ENCODE results near the gene LTA4H. TPM values are rescaled to one million over a fixed set of nuclear protein-coding genes. Genes with fewer than 3 reads are reported as not detected.

The LTA4H gene
- total and polyA plus RNA-seq, 4 donors: 45.5 to 66.8 (median 54.4) TPM

- ATAC-seq (ENCODE audit: low FRiP score) (no peak), DNase-seq (no peak)
- H3K9me3 ChIP-seq (ENCODE audit: control insufficient read depth, low read length): no peaks in the 10 kb centered on the region
- no peak overlapping the region for H3K27ac ChIP-seq (ENCODE audit: low read depth in 1 of 2, low read length in 2 of 2)
- no peaks in the 10 kb centered on the region for H3K36me3 ChIP-seq (ENCODE audit: control insufficient read depth in 1 of 2, insufficient read depth in 2 of 2, low read length in 1 of 2)
- no peak overlapping the region for H3K4me3 ChIP-seq (ENCODE audit: low read length in 2 of 2)
- intact Hi-C loops (cut with DNase I): loop anchor here in 1 of 2 donors (10.0 kb wide), 1 partner anchor 419 kb away; no protein-coding TSS in a partner anchor
- no peaks in the 10 kb centered on the region for H3K4me1 ChIP-seq (ENCODE audit: control insufficient read depth in 1 of 2, insufficient read depth in 2 of 2, low read length in 2 of 2)
- H3K27me3 ChIP-seq (ENCODE audit: control insufficient read depth in 1 of 2, insufficient read depth in 2 of 2, low read length in 1 of 2): no peaks in the 10 kb centered on the region
- 94 to 98% methylated on average over 7 of the region's 7 CpGs for WGBS, 2 donors
These were observed 41.5 kb downstream of the LTA4H start for GRCh38 chr12:95993907-95994306.

DNA sequence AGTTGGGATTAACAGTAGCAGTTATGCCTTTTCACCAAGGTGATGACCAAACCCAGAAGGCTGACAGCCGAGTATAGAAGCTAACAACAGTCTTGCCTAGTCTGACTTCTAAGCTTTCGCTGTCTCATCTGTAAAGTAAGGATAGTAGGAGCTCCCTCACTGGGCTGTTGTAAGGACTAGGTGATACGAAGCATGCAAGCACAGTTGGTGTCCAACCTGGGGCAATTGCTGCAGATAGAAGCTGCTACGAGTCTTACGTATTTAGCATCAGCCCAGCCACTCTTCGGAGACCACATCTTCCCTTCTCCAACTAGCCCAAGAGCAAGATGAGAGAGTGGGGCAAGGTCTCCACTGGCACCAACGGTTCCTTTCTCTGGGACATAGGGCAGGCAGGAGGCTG is 45.3 kb downstream of the LTA4H start:
- ATAC-seq (ENCODE audit: low FRiP score) (no peak), DNase-seq (no peak)
- intact Hi-C loops (cut with DNase I): loop anchor here in 1 of 2 donors (10.0 kb wide), 1 partner anchor 415 kb away; no protein-coding TSS in a partner anchor
- H3K4me1 ChIP-seq (ENCODE audit: control insufficient read depth in 1 of 2, insufficient read depth in 2 of 2, low read length in 2 of 2): no peaks in the 10 kb centered on the region
- no peaks in the 10 kb centered on the region for H3K9me3 ChIP-seq (ENCODE audit: control insufficient read depth, low read length)
- no peaks in the 10 kb centered on the region for H3K27me3 ChIP-seq (ENCODE audit: control insufficient read depth in 1 of 2, insufficient read depth in 2 of 2, low read length in 1 of 2)
- WGBS, 2 donors: 81 to 83% methylated on average over 7 of the region's 7 CpGs
- no peak overlapping the region for H3K4me3 ChIP-seq (ENCODE audit: low read length in 2 of 2)
- no peaks in the 10 kb centered on the region for H3K36me3 ChIP-seq (ENCODE audit: control insufficient read depth in 1 of 2, insufficient read depth in 2 of 2, low read length in 1 of 2)
- no peak overlapping the region for H3K27ac ChIP-seq (ENCODE audit: low read depth in 1 of 2, low read length in 2 of 2)

GRCh38 chr12:95989504-95990123 is 45.8 kb downstream of the LTA4H start:
- ATAC-seq (ENCODE audit: low FRiP score): no peak
- intact Hi-C loops (cut with DNase I): loop anchor here in 1 of 2 donors (10.0 kb wide), 1 partner anchor 415 kb away; no protein-coding TSS in a partner anchor
- Histone ChIP-seq H3K4me1 (ENCODE audit: control insufficient read depth in 1 of 2, insufficient read depth in 2 of 2, low read length in 2 of 2) (no peaks in the 10 kb centered on the region), H3K9me3 (ENCODE audit: control insufficient read depth, low read length) (no peaks in the 10 kb centered on the region), H3K36me3 (ENCODE audit: control insufficient read depth in 1 of 2, insufficient read depth in 2 of 2, low read length in 1 of 2) (no peaks in the 10 kb centered on the region), H3K27me3 (ENCODE audit: control insufficient read depth in 1 of 2, insufficient read depth in 2 of 2, low read length in 1 of 2) (no peaks in the 10 kb centered on the region), H3K4me3 (ENCODE audit: low read length in 2 of 2) (no peak overlapping the region), H3K27ac (ENCODE audit: low read depth in 1 of 2, low read length in 2 of 2) (no peak overlapping the region)
- DNase-seq: no peak
- 70 to 73% methylated on average over 4 of the region's 4 CpGs for WGBS, 2 donors

GRCh38 chr12:95988506-95989275 is 46.7 kb downstream of the LTA4H start:
- H3K9me3 ChIP-seq (ENCODE audit: control insufficient read depth, low read length): no peaks in the 10 kb centered on the region
- no peak overlapping the region for H3K27ac ChIP-seq (ENCODE audit: low read depth in 1 of 2, low read length in 2 of 2)
- H3K36me3 ChIP-seq (ENCODE audit: control insufficient read depth in 1 of 2, insufficient read depth in 2 of 2, low read length in 1 of 2): no peaks in the 10 kb centered on the region
- H3K27me3 ChIP-seq (ENCODE audit: control insufficient read depth in 1 of 2, insufficient read depth in 2 of 2, low read length in 1 of 2): no peaks in the 10 kb centered on the region
- no peaks in the 10 kb centered on the region for H3K4me1 ChIP-seq (ENCODE audit: control insufficient read depth in 1 of 2, insufficient read depth in 2 of 2, low read length in 2 of 2)
- no peak overlapping the region for H3K4me3 ChIP-seq (ENCODE audit: low read length in 2 of 2)
- DNase-seq (no peak), ATAC-seq (ENCODE audit: low FRiP score) (no peak)
- WGBS, 2 donors: 86 to 88% methylated on average over 11 of the region's 11 CpGs
- intact Hi-C loops (cut with DNase I): no loop called here

- Histone ChIP-seq H3K27me3 (ENCODE audit: control insufficient read depth in 1 of 2, insufficient read depth in 2 of 2, low read length in 1 of 2) (no peaks in the 10 kb centered on the region), H3K4me1 (ENCODE audit: control insufficient read depth in 1 of 2, insufficient read depth in 2 of 2, low read length in 2 of 2) (no peaks in the 10 kb centered on the region), H3K36me3 (ENCODE audit: control insufficient read depth in 1 of 2, insufficient read depth in 2 of 2, low read length in 1 of 2) (no peaks in the 10 kb centered on the region), H3K4me3 (ENCODE audit: low read length in 2 of 2) (no peak overlapping the region), H3K27ac (ENCODE audit: low read depth in 1 of 2, low read length in 2 of 2) (no peak overlapping the region), H3K9me3 (ENCODE audit: control insufficient read depth, low read length) (no peaks in the 10 kb centered on the region)
- DNase-seq (no peak), ATAC-seq (ENCODE audit: low FRiP score) (no peak)
- WGBS, 2 donors: 76 to 82% methylated on average over 14 of the region's 14 CpGs
- intact Hi-C loops (cut with DNase I): no loop called here
These were observed 48.5 kb downstream of the LTA4H start for GRCh38 chr12:95986635-95987570.

DNA sequence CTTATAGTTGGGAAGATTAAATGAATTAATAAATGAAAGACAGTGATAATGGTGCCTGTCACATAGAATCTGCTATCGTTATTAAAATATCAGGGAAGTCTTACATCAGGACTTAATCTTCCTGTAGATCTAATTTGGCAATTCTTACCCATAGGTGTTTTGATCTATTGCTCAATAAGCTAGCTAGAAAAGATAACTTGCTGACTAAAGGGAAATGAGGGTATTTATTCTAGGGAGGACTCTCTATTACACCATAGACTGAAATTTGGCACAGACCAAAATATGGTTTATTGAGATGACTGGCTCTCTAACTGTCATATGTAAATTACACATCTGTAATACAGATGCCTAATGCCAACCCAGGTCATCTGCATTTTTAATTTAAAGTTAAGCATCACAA is 50.7 kb downstream of the LTA4H start:
- H3K4me1 ChIP-seq (ENCODE audit: control insufficient read depth in 1 of 2, insufficient read depth in 2 of 2, low read length in 2 of 2): no peaks in the 10 kb centered on the region
- H3K36me3 ChIP-seq (ENCODE audit: control insufficient read depth in 1 of 2, insufficient read depth in 2 of 2, low read length in 1 of 2): no peaks in the 10 kb centered on the region
- WGBS, 2 donors: 94 to 100% methylated on average over 1 of the region's 1 CpG
- no peak overlapping the region for H3K4me3 ChIP-seq (ENCODE audit: low read length in 2 of 2)
- no peak overlapping the region for H3K27ac ChIP-seq (ENCODE audit: low read depth in 1 of 2, low read length in 2 of 2)
- no peaks in the 10 kb centered on the region for H3K27me3 ChIP-seq (ENCODE audit: control insufficient read depth in 1 of 2, insufficient read depth in 2 of 2, low read length in 1 of 2)
- DNase-seq (no peak), ATAC-seq (ENCODE audit: low FRiP score) (no peak)
- H3K9me3 ChIP-seq (ENCODE audit: control insufficient read depth, low read length): no peaks in the 10 kb centered on the region
- intact Hi-C loops (cut with DNase I): no loop called here

- Histone ChIP-seq H3K27me3 (ENCODE audit: control insufficient read depth in 1 of 2, insufficient read depth in 2 of 2, low read length in 1 of 2) (no peaks in the 10 kb centered on the region), H3K27ac (ENCODE audit: low read depth in 1 of 2, low read length in 2 of 2) (no peak overlapping the region), H3K36me3 (ENCODE audit: control insufficient read depth in 1 of 2, insufficient read depth in 2 of 2, low read length in 1 of 2) (no peaks in the 10 kb centered on the region), H3K9me3 (ENCODE audit: control insufficient read depth, low read length) (no peaks in the 10 kb centered on the region), H3K4me3 (ENCODE audit: low read length in 2 of 2) (no peak overlapping the region), H3K4me1 (ENCODE audit: control insufficient read depth in 1 of 2, insufficient read depth in 2 of 2, low read length in 2 of 2) (no peaks in the 10 kb centered on the region)
- no peak for ATAC-seq (ENCODE audit: low FRiP score)
- no peak for DNase-seq
- intact Hi-C loops (cut with DNase I): no loop called here
- 69 to 71% methylated on average over 1 of the region's 1 CpG for WGBS, 2 donors
These were observed 52.8 kb downstream of the LTA4H start for GRCh38 chr12:95982602-95983001.

GRCh38 chr12:95980437-95980836 is 55.0 kb downstream of the LTA4H start:
- WGBS, 2 donors: 87% methylated on average over 5 of the region's 5 CpGs
- intact Hi-C loops (cut with DNase I): no loop called here
- Histone ChIP-seq H3K27ac (ENCODE audit: low read depth in 1 of 2, low read length in 2 of 2) (no peak overlapping the region), H3K9me3 (ENCODE audit: control insufficient read depth, low read length) (no peaks in the 10 kb centered on the region), H3K36me3 (ENCODE audit: control insufficient read depth in 1 of 2, insufficient read depth in 2 of 2, low read length in 1 of 2) (no peaks in the 10 kb centered on the region), H3K27me3 (ENCODE audit: control insufficient read depth in 1 of 2, insufficient read depth in 2 of 2, low read length in 1 of 2) (no peaks in the 10 kb centered on the region), H3K4me3 (ENCODE audit: low read length in 2 of 2) (no peak overlapping the region), H3K4me1 (ENCODE audit: control insufficient read depth in 1 of 2, insufficient read depth in 2 of 2, low read length in 2 of 2) (no peaks in the 10 kb centered on the region)
- no peak for DNase-seq
- ATAC-seq (ENCODE audit: low FRiP score): no peak
